Articular chondrocyte of knee joint (primary cell): ENCODE data around the gene RIC8A. TPM values are rescaled to one million over a fixed set of nuclear protein-coding genes. Genes with fewer than 3 reads are reported as not detected.

Source experiments
- total RNA-seq: library from RNA; depleted of rRNA; stranded (reverse); fragments of >200 nt; gene quantifications from 2 replicates; pipeline ENCODE4 v1.2.3, GENCODE V29; 2012

Gene RIC8A
- total RNA-seq, result 103 and 136 TPM in 2 replicates

DNA sequence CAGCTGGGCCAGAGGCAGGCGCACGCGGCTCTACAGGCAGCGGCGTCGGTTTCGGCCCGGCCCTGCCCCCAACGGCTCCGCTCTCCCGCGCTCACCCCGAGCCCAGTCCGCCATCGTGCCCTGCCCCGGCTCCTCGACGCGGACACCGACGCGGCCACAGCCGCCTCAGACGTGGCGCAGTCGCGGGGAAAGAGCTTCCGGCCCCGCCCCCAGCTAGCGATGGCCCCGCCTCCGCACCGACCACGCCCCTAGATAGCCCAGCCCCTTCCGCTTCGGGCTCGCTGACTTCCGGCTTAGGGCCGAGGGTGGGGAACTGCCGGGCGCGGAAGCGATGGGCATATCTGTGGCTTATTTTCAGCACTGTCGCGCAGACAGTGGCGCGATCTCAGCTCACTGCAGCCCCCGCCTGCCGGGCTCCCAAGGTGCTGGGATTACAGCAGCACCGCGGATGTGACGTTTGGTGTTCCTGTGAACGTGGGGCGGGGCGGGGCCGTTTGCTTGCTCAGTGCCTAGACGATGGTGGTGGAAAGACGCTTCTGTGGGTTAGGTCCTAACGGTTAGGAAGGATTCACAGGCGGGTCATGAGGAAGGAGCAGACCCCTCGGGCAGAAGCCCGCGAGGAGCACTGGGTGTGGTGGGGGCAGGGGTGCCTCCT lies at the start of gene RIC8A, which contains the start of gene BET1L:
RIC8A (plus strand) TSS at position 501 of the 655 bp plus-strand sequence. CDS start 1,147 bp downstream, outside the sequence.
BET1L (minus strand) TSS at position 192 of the 655 bp plus-strand sequence; CDS start at position 114, 78 bp downstream.

DNA sequence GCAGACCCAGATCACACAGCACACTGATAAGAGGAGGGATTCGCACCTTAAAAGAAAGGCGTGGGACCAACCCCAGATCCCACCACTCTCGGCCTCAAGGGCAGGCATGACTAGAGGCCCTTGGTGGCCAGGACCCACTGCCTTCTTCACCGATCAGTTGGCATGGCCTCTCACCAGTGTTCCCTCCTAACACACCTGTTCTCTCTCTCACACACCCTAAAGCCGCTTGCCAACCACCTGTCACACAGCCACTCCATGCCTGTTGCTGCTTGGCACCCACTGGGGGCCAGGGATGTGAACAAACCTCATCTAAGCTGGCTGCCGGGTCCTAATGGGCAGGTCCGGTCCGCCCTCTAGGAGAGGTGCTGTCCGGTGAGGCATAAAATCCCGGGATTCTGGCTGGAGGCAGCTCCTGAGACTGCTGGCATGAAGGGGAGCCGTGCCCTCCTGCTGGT lies 14.8 kb upstream of the RIC8A start, which contains the start of gene SCGB1C1:
SCGB1C1 (plus strand) TSS at position 405 of the 455 bp plus-strand sequence; CDS start at position 427, 22 bp downstream.

GRCh38 chr11:235997-236773 lies 28.7 kb downstream of the RIC8A start, which contains the start of gene SIRT3:
Gene SIRT3 (minus strand): TSS chr11:236342. CDS start chr11:236328, 14 bp downstream.

DNA sequence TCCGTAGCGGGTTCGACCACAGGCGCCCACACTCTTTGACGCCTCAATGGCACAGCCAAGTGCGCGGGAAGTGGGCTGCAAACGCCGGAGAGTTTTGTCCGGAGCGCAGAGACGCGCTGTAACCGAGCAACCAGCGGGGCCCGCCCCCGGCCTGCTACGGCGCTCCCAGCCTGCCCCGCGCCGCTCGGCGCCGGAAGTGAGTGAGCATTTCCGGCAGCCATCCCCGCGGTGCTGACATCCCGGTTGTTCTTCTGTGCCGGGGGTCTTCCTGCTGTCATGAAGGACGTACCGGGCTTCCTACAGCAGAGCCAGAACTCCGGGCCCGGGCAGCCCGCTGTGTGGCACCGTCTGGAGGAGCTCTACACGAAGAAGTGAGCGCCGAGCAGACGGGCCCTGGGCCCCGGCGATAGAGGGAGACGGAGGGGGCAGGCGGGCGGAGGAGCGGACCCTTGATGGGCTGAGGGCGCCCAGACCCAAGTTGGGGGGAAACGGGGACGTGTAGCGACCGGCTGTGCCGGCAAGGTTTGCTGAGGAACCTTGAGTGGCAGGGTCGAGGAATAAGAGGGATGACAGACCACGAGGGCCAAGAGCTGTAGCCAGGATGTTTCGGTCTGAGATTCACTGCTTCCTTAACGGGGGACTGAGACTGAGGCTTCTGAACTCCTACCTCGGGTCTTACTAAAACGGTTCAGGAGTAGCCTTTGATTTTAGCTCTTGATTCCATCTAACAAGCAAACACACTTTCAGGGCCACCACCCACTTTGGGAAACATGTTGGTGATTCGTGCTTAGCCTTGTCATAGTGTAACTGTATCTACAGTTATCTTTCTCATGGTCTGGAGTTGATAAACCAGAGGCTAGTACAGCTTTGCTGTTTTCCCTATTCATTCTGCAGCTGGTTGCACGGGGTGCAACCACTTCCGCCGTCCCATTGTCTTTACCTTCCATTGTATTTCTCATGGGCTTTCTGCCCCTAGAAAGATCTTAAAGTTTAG lies 29.6 kb downstream of the RIC8A start, which contains the start of gene PSMD13:
PSMD13 (plus strand) TSS at position 203 of the 994 bp plus-strand sequence; CDS start at position 277, 74 bp downstream.

Other genes with a start within 250 kb of the RIC8A start
- not detected in 2 replicates for gene SCGB1C1, start 14.6 kb upstream of the RIC8A start, total RNA-seq
- gene BET1L, start 309 bp upstream of the RIC8A start, total RNA-seq, result 22.0 and 23.9 TPM in 2 replicates
- gene SIRT3, start 28.6 kb downstream of the RIC8A start, total RNA-seq, result 9.3 and 10.9 TPM in 2 replicates
- gene PSMD13, start 29.3 kb downstream of the RIC8A start, total RNA-seq, result 97.3 and 112 TPM in 2 replicates
- gene NLRP6, start 70.7 kb downstream of the RIC8A start, total RNA-seq, result not detected in 2 replicates
- 7.0 and 11.0 TPM in 2 replicates for gene PGGHG, start 81.4 kb downstream of the RIC8A start, total RNA-seq
- not detected in 2 replicates for gene IFITM5, start 91.8 kb downstream of the RIC8A start, total RNA-seq
- gene IFITM2, start 100.1 kb downstream of the RIC8A start, total RNA-seq, result 63.3 and 122 TPM in 2 replicates
- gene IFITM1, start 106.3 kb downstream of the RIC8A start, total RNA-seq, result 44.9 and 51.7 TPM in 2 replicates
- gene IFITM3, start 113.2 kb downstream of the RIC8A start, total RNA-seq, result 103 and 138 TPM in 2 replicates
- 0.52 and 0.65 TPM in 2 replicates for gene B4GALNT4, start 161.8 kb downstream of the RIC8A start, total RNA-seq
- 0.52 and 1.2 TPM in 2 replicates for gene PKP3, start 186.5 kb downstream of the RIC8A start, total RNA-seq
- 14.0 and 19.3 TPM in 2 replicates for gene SIGIRR, start 207.3 kb downstream of the RIC8A start, total RNA-seq
- gene ANO9, start 234.3 kb downstream of the RIC8A start, total RNA-seq, result not detected in 2 replicates
- gene PTDSS2, start 242.6 kb downstream of the RIC8A start, total RNA-seq, result 23.2 and 24.0 TPM in 2 replicates